PC-3 (cell line): ENCODE data around the gene YPEL1. TPM values are rescaled to one million over a fixed set of nuclear protein-coding genes. Genes with fewer than 3 reads are reported as not detected.

ENCODE experiments used
- ATAC-seq: fragments of 200-7000 bp; cut with Tn5 transposase; 2 replicates; pipeline ENCODE4 v1.9.1; 2020; ENCODE audit warnings: mild to moderate bottlenecking, moderate library complexity
- BruUV-seq: library from RNA; stranded (reverse); fragments of 400-500 nt; replicated peaks from 2 replicates; lab custom pipeline; 2021; lab: Mats Ljungman, UMichigan
- CTCF ChIA-PET: fragments of 300-600 bp; sonication (Branson Sonifier 250); formaldehyde crosslinking; loops from one replicate; lab custom pipeline; 2022; ENCODE audit warnings: antibody characterized with exemption; lab: Charles Lee
- POLR2A ChIA-PET: fragments of 300-600 bp; sonication (Branson Sonifier 250); formaldehyde crosslinking; loops from one replicate; lab custom pipeline; 2022; ENCODE audit warnings: antibody characterized with exemption; ENCODE audit not compliant: unreplicated experiment; lab: Charles Lee
- DNase-seq: peaks from one replicate; pipeline ENCODE4 v3.0.0-alpha.2; 2015
- H2AFZ ChIP-seq: fragments of 300-600 bp; sonication (generic); 2 replicates; pipeline ENCODE4 v1.6.0; 2016; ENCODE audit warnings: antibody characterized with exemption, low read length
- H3F3A ChIP-seq: fragments of 300-600 bp; sonication (generic); one replicate; pipeline ENCODE4 v1.6.0; 2017; ENCODE audit warnings: antibody characterized with exemption, low read length, control low read depth, mild to moderate bottlenecking; ENCODE audit not compliant: unreplicated experiment
- H3K27ac ChIP-seq: fragments of 300-600 bp; sonication (generic); 2 replicates; pipeline ENCODE4 v1.5.1; 2016; ENCODE audit warnings: mild to moderate bottlenecking, low read length
- H3K27me3 ChIP-seq: fragments of 300-600 bp; sonication (generic); 2 replicates; pipeline ENCODE4 v1.6.1; 2016; ENCODE audit warnings: low read length, mixed read lengths
- H3K36me3 ChIP-seq: fragments of 300-600 bp; sonication (generic); 2 replicates; pipeline ENCODE4 v1.6.1; 2016; ENCODE audit warnings: low read depth, mixed run types, low read length, mixed read lengths
- H3K4me1 ChIP-seq: fragments of 300-600 bp; sonication (generic); 2 replicates; pipeline ENCODE4 v1.5.1; 2016; ENCODE audit warnings: low read length; ENCODE audit not compliant: insufficient read depth
- H3K4me2 ChIP-seq: fragments of 300-600 bp; sonication (generic); 2 replicates; pipeline ENCODE4 v1.6.0; 2016; ENCODE audit warnings: low read length
- H3K4me3 ChIP-seq: fragments of 300-600 bp; sonication (generic); 2 replicates; pipeline ENCODE4 v1.5.1; 2016; ENCODE audit warnings: mild to moderate bottlenecking, low read length, mixed read lengths
- H3K79me2 ChIP-seq: fragments of 300-600 bp; sonication (generic); 2 replicates; pipeline ENCODE4 v1.6.1; 2017; ENCODE audit warnings: low read length, mixed read lengths
- H3K9ac ChIP-seq: fragments of 300-600 bp; sonication (generic); 2 replicates; pipeline ENCODE4 v1.6.0; 2016; ENCODE audit warnings: mild to moderate bottlenecking, low read length
- H3K9me2 ChIP-seq: fragments of 300-600 bp; sonication (generic); replicated peaks from 2 replicates; pipeline ENCODE4 v1.6.1; 2016; ENCODE audit warnings: mixed run types, low read length, mixed read lengths
- H3K9me3 ChIP-seq: fragments of 300-600 bp; sonication (generic); 2 replicates; pipeline ENCODE4 v1.6.1; 2016; ENCODE audit warnings: low read length, mixed read lengths
- H4K20me1 ChIP-seq: fragments of 300-600 bp; sonication (generic); 2 replicates; pipeline ENCODE4 v1.6.1; 2016; ENCODE audit warnings: low read length, mixed read lengths
- EZH2 ChIP-seq: fragments of 300-600 bp; sonication (generic); IDR thresholded peaks from one replicate; pipeline ENCODE4 v1.6.1; 2017; ENCODE audit warnings: antibody characterized with exemption, mild to moderate bottlenecking, low read length; ENCODE audit not compliant: unreplicated experiment
- EZH2phosphoT487 ChIP-seq: fragments of 300-600 bp; sonication (generic); IDR thresholded peaks from 2 replicates; pipeline ENCODE4 v1.6.1; 2018; ENCODE audit warnings: mild to moderate bottlenecking, antibody characterized with exemption, low read length, borderline replicate concordance
- intact Hi-C: fragments of 100-400 bp; cut with micrococcal nuclease; formaldehyde crosslinking; loops from 2 replicates; pipeline ENCODE4 v1.9.0; 2023
- total RNA-seq: library from RNA; depleted of rRNA; stranded (reverse); fragments of >200 nt; gene quantifications from 2 replicates; pipeline ENCODE4 v1.2.3, GENCODE V29; 2014
- TF ChIP-seq, protein P1 (sequence below): fragments of 300-600 bp; sonication (generic); conservative IDR thresholded peaks from 2 replicates; pipeline ENCODE4 v1.5.1; 2017; ENCODE audit warnings: antibody characterized with exemption, low read depth, mild to moderate bottlenecking, low read length

The YPEL1 gene
- total RNA-seq, 1 experiment from 2014 or later, result 3.2 TPM

DNA sequence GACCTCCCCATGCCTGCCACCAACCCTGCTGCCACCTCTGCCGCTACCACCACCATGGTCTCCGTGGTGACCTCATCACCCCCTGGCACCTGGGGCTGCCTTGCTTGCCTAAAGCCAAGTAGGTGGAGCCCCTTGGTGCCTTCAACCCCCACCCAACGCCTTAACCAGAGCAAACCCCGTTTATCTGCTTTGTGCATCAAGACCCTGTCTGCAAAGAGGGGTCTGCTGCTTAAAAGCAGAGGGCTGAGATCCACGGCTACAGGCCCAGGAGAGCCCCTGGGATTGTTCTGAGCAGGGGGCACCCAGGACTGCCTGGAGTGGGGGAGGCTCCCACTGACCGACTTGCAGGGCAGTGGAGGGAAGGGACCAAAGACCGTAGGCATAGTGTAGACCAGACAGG is 74.7 kb downstream of the YPEL1 start:
- H3K27me3 ChIP-seq, result no peaks in the 10 kb centered on the region
- ATAC-seq, result no peak
- CTCF ChIA-PET, result no interaction called here

DNA sequence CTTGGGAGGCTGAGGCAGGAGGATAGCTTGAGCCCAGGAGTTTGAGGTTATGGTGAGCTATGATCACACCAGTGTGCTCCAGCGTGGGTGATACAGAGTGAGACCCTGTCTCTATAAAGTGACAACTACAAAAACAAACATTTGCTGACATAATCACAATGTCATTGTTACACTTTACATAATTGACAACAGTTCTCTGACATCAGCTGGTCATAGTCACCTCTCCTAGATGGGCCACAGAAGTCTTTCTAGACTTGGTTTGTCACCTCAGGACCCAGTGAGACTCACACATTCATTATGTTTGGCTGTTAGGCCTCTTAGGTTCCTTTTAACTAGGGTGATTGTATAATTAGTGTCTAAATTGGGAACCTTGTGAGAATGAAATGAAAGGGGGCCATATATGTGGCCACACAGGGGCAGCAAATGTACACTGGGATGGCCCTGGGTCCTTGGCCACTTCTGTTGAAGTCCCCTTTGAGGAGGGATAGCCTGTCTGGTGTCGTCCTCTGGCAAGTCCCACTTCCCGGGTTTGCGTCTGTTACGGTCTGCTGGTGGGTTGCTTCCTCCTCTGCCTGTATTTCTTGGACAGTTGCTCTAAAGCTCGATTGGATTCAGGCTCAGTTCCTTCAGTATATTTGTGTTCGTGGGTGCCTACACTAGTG is 75.6 kb downstream of the YPEL1 start:
- Histone ChIP-seq H3K36me3 (no peaks in the 10 kb centered on the region), H3F3A (no peaks in the 10 kb centered on the region), H3K79me2 (no peaks in the 10 kb centered on the region), H3K9me3 (no peaks in the 10 kb centered on the region), H3K27me3 (no peaks in the 10 kb centered on the region), H3K4me3 (no peak overlapping the region), H4K20me1 (no peaks in the 10 kb centered on the region), H3K9me2 (no peaks in the 10 kb centered on the region), H2AFZ (no peak overlapping the region), H3K4me1 (peaks cover 4% of the 10 kb centered on the region; the same call in 1 of the 2 replicates), H3K27ac (no peak overlapping the region), H3K9ac (no peak overlapping the region), H3K4me2 (no peak overlapping the region)
- no peak for TF ChIP-seq EZH2
- no peak for TF ChIP-seq EZH2phosphoT487
- TF ChIP-seq, protein P1, sequence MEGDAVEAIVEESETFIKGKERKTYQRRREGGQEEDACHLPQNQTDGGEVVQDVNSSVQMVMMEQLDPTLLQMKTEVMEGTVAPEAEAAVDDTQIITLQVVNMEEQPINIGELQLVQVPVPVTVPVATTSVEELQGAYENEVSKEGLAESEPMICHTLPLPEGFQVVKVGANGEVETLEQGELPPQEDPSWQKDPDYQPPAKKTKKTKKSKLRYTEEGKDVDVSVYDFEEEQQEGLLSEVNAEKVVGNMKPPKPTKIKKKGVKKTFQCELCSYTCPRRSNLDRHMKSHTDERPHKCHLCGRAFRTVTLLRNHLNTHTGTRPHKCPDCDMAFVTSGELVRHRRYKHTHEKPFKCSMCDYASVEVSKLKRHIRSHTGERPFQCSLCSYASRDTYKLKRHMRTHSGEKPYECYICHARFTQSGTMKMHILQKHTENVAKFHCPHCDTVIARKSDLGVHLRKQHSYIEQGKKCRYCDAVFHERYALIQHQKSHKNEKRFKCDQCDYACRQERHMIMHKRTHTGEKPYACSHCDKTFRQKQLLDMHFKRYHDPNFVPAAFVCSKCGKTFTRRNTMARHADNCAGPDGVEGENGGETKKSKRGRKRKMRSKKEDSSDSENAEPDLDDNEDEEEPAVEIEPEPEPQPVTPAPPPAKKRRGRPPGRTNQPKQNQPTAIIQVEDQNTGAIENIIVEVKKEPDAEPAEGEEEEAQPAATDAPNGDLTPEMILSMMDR, result no peak
- ChIA-PET CTCF (no interaction called here), POLR2A (no interaction called here)
- intact Hi-C loops, result no loop called here
- BruUV-seq, result no TSS peak
- DNase-seq, result no peak
- ATAC-seq, result no peak

More for the DNA sequence above, 74.7 kb downstream of the YPEL1 start:
- Histone ChIP-seq H3K9ac (no peak overlapping the region), H3K4me3 (no peak overlapping the region), H3K9me2 (no peaks in the 10 kb centered on the region), H3K36me3 (no peaks in the 10 kb centered on the region), H3K79me2 (no peaks in the 10 kb centered on the region), H3K27ac (no peak overlapping the region), H4K20me1 (no peaks in the 10 kb centered on the region), H3K9me3 (no peaks in the 10 kb centered on the region), H3F3A (no peaks in the 10 kb centered on the region), H2AFZ (no peak overlapping the region), H3K4me2 (no peak overlapping the region), H3K4me1 (peaks cover 4% of the 10 kb centered on the region; the same call in 1 of the 2 replicates)
- DNase-seq, result no peak
- no peak for TF ChIP-seq EZH2
- no peak for TF ChIP-seq EZH2phosphoT487
- TF ChIP-seq, protein P1, result no peak
- POLR2A ChIA-PET, result no interaction called here
- intact Hi-C loops, result no loop called here
- no TSS peak for BruUV-seq
